ENCODE measurements around the gene NR6A1.

DNA sequence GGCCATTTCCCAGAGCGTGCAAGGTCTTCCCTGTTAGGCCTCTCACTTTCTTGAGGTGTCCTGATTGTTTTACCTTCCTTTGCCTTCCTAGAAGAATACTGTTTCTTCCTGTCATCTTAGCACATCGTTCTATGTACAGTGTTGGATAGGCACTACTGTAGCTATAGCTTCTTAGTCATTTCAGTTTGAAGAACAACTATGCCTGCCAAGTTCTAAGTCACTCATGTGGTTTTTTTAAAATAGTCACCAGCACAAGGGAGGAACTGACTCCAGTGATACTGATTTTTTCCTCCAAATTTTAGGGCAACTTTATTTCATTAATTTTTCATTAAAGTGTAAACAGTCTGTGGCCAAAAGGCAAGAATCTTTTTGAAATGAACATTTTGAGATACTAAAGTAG lies 141.5 kb downstream of the NR6A1 start:
- TF ChIP-seq, protein P1, sequence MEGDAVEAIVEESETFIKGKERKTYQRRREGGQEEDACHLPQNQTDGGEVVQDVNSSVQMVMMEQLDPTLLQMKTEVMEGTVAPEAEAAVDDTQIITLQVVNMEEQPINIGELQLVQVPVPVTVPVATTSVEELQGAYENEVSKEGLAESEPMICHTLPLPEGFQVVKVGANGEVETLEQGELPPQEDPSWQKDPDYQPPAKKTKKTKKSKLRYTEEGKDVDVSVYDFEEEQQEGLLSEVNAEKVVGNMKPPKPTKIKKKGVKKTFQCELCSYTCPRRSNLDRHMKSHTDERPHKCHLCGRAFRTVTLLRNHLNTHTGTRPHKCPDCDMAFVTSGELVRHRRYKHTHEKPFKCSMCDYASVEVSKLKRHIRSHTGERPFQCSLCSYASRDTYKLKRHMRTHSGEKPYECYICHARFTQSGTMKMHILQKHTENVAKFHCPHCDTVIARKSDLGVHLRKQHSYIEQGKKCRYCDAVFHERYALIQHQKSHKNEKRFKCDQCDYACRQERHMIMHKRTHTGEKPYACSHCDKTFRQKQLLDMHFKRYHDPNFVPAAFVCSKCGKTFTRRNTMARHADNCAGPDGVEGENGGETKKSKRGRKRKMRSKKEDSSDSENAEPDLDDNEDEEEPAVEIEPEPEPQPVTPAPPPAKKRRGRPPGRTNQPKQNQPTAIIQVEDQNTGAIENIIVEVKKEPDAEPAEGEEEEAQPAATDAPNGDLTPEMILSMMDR (IDR thresholded peaks at IDR 0.05): no peak
- TF ChIP-seq POLR2A (IDR thresholded peaks at IDR 0.05) (no peak), POLR2AphosphoS5 (IDR thresholded peaks at IDR 0.05) (no peak)
